B cell (primary cell): Measurements from ENCODE around the gene PTTG2. TPM values are rescaled to one million over a fixed set of nuclear protein-coding genes. Genes with fewer than 3 reads are reported as not detected.

Experiments used
- ATAC-seq: fragments of 200-7000 bp; cut with Tn5 transposase; one replicate; pipeline ENCODE4 v1.10.0; 2021; ENCODE audit warnings: low read depth, mild to moderate bottlenecking, moderate number of reproducible peaks, moderate library complexity
- CTCF ChIA-PET: fragments of 350-600 bp; sonication (Branson Sonifier 250); formaldehyde crosslinking; loops from one replicate; lab custom pipeline; 2021; ENCODE audit warnings: antibody characterized with exemption, inconsistent platforms; lab: Charles Lee
- POLR2A ChIA-PET: fragments of 350-600 bp; sonication (Branson Sonifier 250); formaldehyde crosslinking; loops from one replicate; lab custom pipeline; 2021; ENCODE audit warnings: antibody characterized with exemption; lab: Charles Lee
- DNase-seq: peaks from one replicate; pipeline ENCODE4 v3.0.0; 2013
- H2AFZ ChIP-seq: 2 replicates; pipeline ENCODE4 v1.6.1; 2012; ENCODE audit warnings: mild to moderate bottlenecking, low read depth, low read length; ENCODE audit not compliant: insufficient read depth, poor library complexity, severe bottlenecking
- H3K27ac ChIP-seq, 2 donors: 1 replicate in 1 of 2; 2 replicates in 1 of 2; pipeline ENCODE4 v1.5.1; 2012 to 2013; ENCODE audit warnings: low read length in 2 of 2, mild to moderate bottlenecking in 2 of 2, moderate library complexity in 1 of 2
- H3K27me3 ChIP-seq, 4 experiments: fragments of 200-600 bp in 1 of 4; sonication (generic) in 1 of 4; replicated peaks in 1 of 4; 1 replicate in 2 of 4; 2 replicates in 2 of 4; pipeline versions ENCODE4 v1.6.1 to v1.7.0; 2013 to 2016; ENCODE audit warnings: low read length in 3 of 4, mild to moderate bottlenecking in 2 of 4, mixed read lengths in 1 of 4, moderate library complexity in 1 of 4; ENCODE audit not compliant: insufficient read depth in 4 of 4, control insufficient read depth in 3 of 4; ENCODE audit errors: control extremely low read depth in 1 of 4
- H3K36me3 ChIP-seq, 2 experiments: replicated peaks in 1 of 2; 1 replicate in 1 of 2; 2 replicates in 1 of 2; pipeline versions ENCODE4 v1.6.1 to v1.7.1; 2013; ENCODE audit warnings: low read length in 1 of 2; ENCODE audit not compliant: insufficient read depth in 2 of 2, control insufficient read depth in 1 of 2; ENCODE audit errors: control extremely low read depth in 1 of 2, extremely low read depth in 1 of 2
- H3K4me1 ChIP-seq, 2 donors: fragments of 200-600 bp in 1 of 2; sonication (generic) in 1 of 2; 1 replicate in 1 of 2; 2 replicates in 1 of 2; pipeline versions ENCODE4 v1.5.1 to v1.6.1; 2013 to 2017; ENCODE audit warnings: low read length in 2 of 2; ENCODE audit not compliant: control insufficient read depth in 2 of 2, insufficient read depth in 2 of 2
- H3K4me2 ChIP-seq: replicated peaks from 2 replicates; pipeline ENCODE3; 2012; ENCODE audit warnings: mild to moderate bottlenecking, low read depth, low read length; ENCODE audit not compliant: poor library complexity, severe bottlenecking
- H3K4me3 ChIP-seq, 5 experiments: fragments of 200-600 bp in 1 of 5; sonication (generic) in 1 of 5; 1 replicate in 3 of 5; 2 replicates in 2 of 5; pipeline versions ENCODE4 v1.5.1 to v1.7.0; 2011 to 2016; ENCODE audit warnings: low read length in 4 of 5, mild to moderate bottlenecking in 4 of 5, low read depth in 2 of 5, control low read depth in 1 of 5, moderate library complexity in 1 of 5; ENCODE audit not compliant: insufficient read depth in 1 of 5; ENCODE audit errors: control extremely low read depth in 1 of 5, extremely low read depth in 1 of 5
- H3K79me2 ChIP-seq: fragments of 200-600 bp; sonication (generic); one replicate; pipeline ENCODE4 v1.6.0; 2016; ENCODE audit warnings: low read length; ENCODE audit not compliant: control insufficient read depth, insufficient read depth
- H3K9ac ChIP-seq: fragments of 200-600 bp; sonication (generic); 2 replicates; pipeline ENCODE4 v1.6.1; 2017; ENCODE audit warnings: mild to moderate bottlenecking, low read length, moderate library complexity
- H3K9me3 ChIP-seq, 3 donors: one replicate each; pipeline versions ENCODE4 v1.6.1 to v1.7.1; 2013; ENCODE audit warnings: low read length in 2 of 3; ENCODE audit not compliant: control insufficient read depth in 2 of 3, insufficient read depth in 1 of 3; ENCODE audit errors: control extremely low read depth in 1 of 3
- H4K20me1 ChIP-seq: 2 replicates; pipeline ENCODE4 v1.6.0; 2012; ENCODE audit warnings: mild to moderate bottlenecking, low read length; ENCODE audit not compliant: insufficient read depth, control insufficient read depth, poor library complexity, severe bottlenecking
- H3K27ac Mint-ChIP-seq: one replicate; pipeline ENCODE4 v1.8.0; 2021; ENCODE audit warnings: mixed read lengths
- H3K27me3 Mint-ChIP-seq: one replicate; pipeline ENCODE4 v1.8.0; 2021; ENCODE audit warnings: mixed read lengths
- H3K4me1 Mint-ChIP-seq: one replicate; pipeline ENCODE4 v1.8.0; 2021; ENCODE audit warnings: mixed read lengths
- H3K4me3 Mint-ChIP-seq: one replicate; pipeline ENCODE4 v1.8.0; 2021; ENCODE audit warnings: mixed read lengths
- H3K9me3 Mint-ChIP-seq: one replicate; pipeline ENCODE4 v1.8.0; 2022; ENCODE audit warnings: mixed read lengths; ENCODE audit not compliant: insufficient read depth
- CTCF ChIP-seq: fragments of 200-600 bp; IDR thresholded peaks from one replicate; pipeline ENCODE4 v1.8.0; 2022; ENCODE audit warnings: antibody characterized with exemption, mild to moderate bottlenecking
- EZH2 ChIP-seq: IDR thresholded peaks from 2 replicates; pipeline ENCODE4 v1.6.1; 2012; ENCODE audit warnings: borderline replicate concordance, low read depth, mild to moderate bottlenecking, moderate library complexity, low read length; ENCODE audit not compliant: insufficient read depth, poor library complexity, severe bottlenecking
- WGBS: methylation state at CpG from one replicate; pipeline ENCODE4 v1.1.5; 2013; ENCODE audit warnings: missing lambda C conversion rate; ENCODE audit not compliant: insufficient coverage; 5-methylcytosine and 5-hydroxymethylcytosine counted together
- intact Hi-C: fragments of 100-400 bp; cut with micrococcal nuclease; formaldehyde crosslinking; loops from one replicate; pipeline ENCODE4 v1.10.0; 2022
- polyA plus RNA-seq: library from polyadenylated mRNA; depleted of rRNA; stranded (reverse); fragments of >200 nt; gene quantifications from 2 replicates; pipeline ENCODE4 v1.2.3, GENCODE V29; 2012
- total RNA-seq, 2 donors: library from RNA; stranded (reverse); fragments of 120-200 nt in 1 of 2; gene quantifications; 1 replicate in 1 of 2; 2 replicates in 1 of 2; pipeline versions ENCODE4 v1.2.3 to v1.2.4, GENCODE V29; 2013 to 2022

Gene PTTG2
- total and polyA plus RNA-seq, 2 donors (not counting 1 experiment from before 2014, with no cell fraction given): 1.9 to 2.8 TPM

- 27% methylated on average over 2 of the region's 8 CpGs for WGBS
- peak; percentile 67 for DNase-seq
- intact Hi-C loops: loop anchor here (1.0 to 5.0 kb wide), 2 partner anchors 11 to 1378 kb away; partner anchors contain the start of gene RFC1
- ChIA-PET CTCF (interaction anchor here (0.6 to 1.6 kb wide), 4 partner anchors 10 to 499 kb away, joined by 3 to 12 read pairs (median 4); no protein-coding TSS in a partner anchor), POLR2A (no interaction called here)
- H2AFZ ChIP-seq: no peak overlapping the region
- H3K4me1 ChIP-seq: peaks cover 50 to 59% of the 10 kb centered on the region in 2 donors
- TF ChIP-seq CTCF (no peak), EZH2 (no peak)
- H3K36me3 ChIP-seq: peaks cover 0 to 6% of the 10 kb centered on the region in 2 experiments
- peak; percentile 80 for ATAC-seq
- H3K9me3 Mint-ChIP-seq: peaks cover 4% of the 10 kb centered on the region
- peak overlapping the region; percentile 27 for H3K4me3 Mint-ChIP-seq
- peak overlapping the region; percentile 55 for H3K4me2 ChIP-seq
- peaks cover 91% of the 10 kb centered on the region for H3K79me2 ChIP-seq
- H3K27me3 ChIP-seq: no peaks in the 10 kb centered on the region
- peaks cover 76% of the 10 kb centered on the region for H3K4me1 Mint-ChIP-seq
- no peaks in the 10 kb centered on the region for H4K20me1 ChIP-seq
- H3K9ac ChIP-seq: peak overlapping the region; percentile 6
- no peaks in the 10 kb centered on the region for H3K27me3 Mint-ChIP-seq
- peak overlapping the region; percentile 80 for H3K27ac Mint-ChIP-seq
- peaks cover 0 to 4% (median 0%) of the 10 kb centered on the region in 3 donors for H3K9me3 ChIP-seq
- H3K27ac ChIP-seq: peak overlapping the region; percentile 77 to 86
- peak overlapping the region in 1 of 5 experiments; percentile 33 for H3K4me3 ChIP-seq
Measured at GRCh38 chr4:37989398-37990260, 29.4 kb downstream of the PTTG2 start.
